GM12864 (cell line): ENCODE data around the gene FAM107B.

Source experiments
- DNase-seq: peaks from one replicate; pipeline ENCODE4 v3.0.0-alpha.2; 2011; ENCODE audit warnings: low read depth
- H3K4me3 ChIP-seq: 2 replicates; pipeline ENCODE4 v1.5.1; 2011; ENCODE audit warnings: mild to moderate bottlenecking, low read depth, low read length, control low read depth
- TF ChIP-seq, protein P1 (sequence below): IDR thresholded peaks from 2 replicates; pipeline ENCODE4 v1.5.1; 2011; ENCODE audit warnings: low read depth, mild to moderate bottlenecking, moderate library complexity, low read length, control low read depth, inconsistent platforms; ENCODE audit errors: missing control alignments

The FAM107B gene

GRCh38 chr10:14571866-14572507 lies 202.7 kb downstream of the FAM107B start:
- no peak for DNase-seq
- H3K4me3 ChIP-seq, result no peak overlapping the region
- TF ChIP-seq, protein P1, sequence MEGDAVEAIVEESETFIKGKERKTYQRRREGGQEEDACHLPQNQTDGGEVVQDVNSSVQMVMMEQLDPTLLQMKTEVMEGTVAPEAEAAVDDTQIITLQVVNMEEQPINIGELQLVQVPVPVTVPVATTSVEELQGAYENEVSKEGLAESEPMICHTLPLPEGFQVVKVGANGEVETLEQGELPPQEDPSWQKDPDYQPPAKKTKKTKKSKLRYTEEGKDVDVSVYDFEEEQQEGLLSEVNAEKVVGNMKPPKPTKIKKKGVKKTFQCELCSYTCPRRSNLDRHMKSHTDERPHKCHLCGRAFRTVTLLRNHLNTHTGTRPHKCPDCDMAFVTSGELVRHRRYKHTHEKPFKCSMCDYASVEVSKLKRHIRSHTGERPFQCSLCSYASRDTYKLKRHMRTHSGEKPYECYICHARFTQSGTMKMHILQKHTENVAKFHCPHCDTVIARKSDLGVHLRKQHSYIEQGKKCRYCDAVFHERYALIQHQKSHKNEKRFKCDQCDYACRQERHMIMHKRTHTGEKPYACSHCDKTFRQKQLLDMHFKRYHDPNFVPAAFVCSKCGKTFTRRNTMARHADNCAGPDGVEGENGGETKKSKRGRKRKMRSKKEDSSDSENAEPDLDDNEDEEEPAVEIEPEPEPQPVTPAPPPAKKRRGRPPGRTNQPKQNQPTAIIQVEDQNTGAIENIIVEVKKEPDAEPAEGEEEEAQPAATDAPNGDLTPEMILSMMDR, result no peak

DNA sequence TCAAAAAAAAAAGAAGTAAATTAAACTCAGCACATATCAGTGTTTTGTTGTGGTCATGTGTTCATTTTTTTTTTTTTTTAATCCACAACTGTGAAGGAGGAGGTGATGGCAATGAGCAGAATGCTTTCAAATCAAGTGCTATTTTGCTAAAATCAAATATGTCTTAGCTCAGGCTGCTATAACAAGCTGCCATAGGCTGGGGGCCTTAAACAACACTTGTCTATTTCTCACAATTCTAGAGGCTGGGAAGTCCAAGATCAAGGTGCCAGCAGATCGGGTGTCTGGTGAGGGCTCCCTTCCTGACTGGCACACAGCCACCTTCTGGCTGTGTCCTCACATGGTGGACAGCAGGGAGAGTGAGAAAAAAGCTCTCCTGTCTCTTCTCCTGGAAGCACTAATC lies 203.9 kb downstream of the FAM107B start:
- TF ChIP-seq, protein P1, result no peak
- DNase-seq, result no peak
- no peak overlapping the region for H3K4me3 ChIP-seq

DNA sequence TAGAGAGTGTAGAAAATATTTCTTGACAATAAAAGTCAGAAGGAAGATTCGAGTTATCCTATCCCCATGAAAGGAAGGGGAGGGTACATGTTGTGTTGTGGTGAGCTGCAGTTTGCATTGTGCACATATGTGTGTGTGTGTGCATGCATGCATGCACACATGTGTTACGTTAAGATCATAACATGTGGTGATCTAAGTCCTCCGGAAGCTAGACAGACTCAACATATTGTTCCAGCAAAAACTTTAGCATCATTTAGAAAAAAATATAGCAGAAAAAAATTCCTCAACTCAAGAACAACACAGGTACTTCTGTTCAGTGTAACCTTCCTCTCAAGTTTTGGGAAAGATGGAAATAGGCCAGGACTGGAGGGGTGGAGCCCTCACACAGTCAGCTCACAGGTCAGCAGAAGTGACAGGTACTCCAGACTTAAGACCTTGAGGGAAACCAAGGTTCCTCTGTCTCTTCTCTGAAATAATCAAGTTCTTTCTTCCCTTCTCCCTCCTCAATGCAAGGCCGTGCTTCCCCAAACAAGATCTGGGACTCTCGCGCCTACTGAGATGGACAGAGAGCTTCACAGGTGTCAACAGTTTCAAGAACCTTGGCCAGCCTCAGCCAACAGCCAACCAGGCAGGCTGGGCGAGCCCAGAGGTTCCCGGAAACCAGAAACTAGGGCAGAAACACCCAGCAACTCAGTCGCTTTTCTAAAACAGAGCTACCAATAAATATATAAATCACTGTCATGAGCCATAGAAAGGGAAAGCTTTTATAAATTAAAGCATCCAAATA lies 205.2 kb downstream of the FAM107B start:
- DNase-seq, result no peak
- H3K4me3 ChIP-seq, result no peak overlapping the region
- TF ChIP-seq, protein P1, result no peak

- TF ChIP-seq, protein P1, result no peak
- DNase-seq, result no peak
- H3K4me3 ChIP-seq, result no peak overlapping the region
These were observed 207.3 kb downstream of the FAM107B start for GRCh38 chr10:14567421-14567820.

DNA sequence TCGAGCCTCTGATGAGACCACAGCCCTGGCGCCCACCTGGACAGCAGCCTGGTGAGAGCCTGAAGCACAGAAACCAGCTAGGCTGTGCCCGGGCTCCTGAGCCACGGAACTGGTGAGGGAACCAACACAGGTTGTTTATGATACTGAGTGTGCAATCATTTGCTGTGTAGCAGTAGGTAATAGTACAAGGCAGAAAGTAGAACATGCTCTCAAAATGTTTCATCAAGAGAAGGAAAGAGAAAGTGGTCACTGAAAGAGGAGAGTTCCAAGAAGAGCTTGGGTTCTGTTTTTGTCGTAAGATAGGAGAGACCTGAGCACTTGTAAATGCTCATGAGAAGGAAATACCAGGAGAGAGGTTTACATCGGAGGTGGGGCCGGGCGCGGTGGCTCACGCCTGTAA lies 208.2 kb downstream of the FAM107B start:
- TF ChIP-seq, protein P1, result no peak
- H3K4me3 ChIP-seq, result no peak overlapping the region
- DNase-seq, result no peak

GRCh38 chr10:14565199-14565598 lies 209.5 kb downstream of the FAM107B start:
- no peak overlapping the region for H3K4me3 ChIP-seq
- TF ChIP-seq, protein P1, result no peak
- DNase-seq, result no peak
